CD4-positive, alpha-beta T cell treated with Interleukin-6 at 100 ng/mL for 8 hours (primary cell): ENCODE data around the gene PLCL1.

ENCODE experiments used
- DNase-seq: peaks from one replicate; pipeline ENCODE4 v3.0.0-alpha.2; 2020; ENCODE audit warnings: mixed read lengths, low spot score

Gene PLCL1

DNA sequence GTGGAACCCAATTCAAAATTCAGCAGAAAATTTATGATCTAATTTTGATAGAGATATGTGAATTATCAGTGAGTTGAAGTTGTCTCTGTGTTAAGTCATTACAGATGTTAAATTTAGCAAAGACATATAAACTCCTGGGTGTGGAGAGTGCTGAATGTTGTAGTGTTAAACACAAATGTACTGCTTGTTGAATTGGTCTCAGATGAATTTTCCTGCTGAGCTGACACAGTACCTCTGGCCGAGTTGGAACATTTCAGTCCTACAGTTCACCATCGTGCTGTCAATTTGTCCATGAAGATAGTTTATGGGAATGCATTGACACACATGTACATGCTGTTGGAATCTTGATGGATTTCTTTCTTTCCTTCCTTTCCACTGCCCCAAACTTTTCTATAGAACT, 255.9 kb downstream of the PLCL1 start:
- no peak for DNase-seq

DNA sequence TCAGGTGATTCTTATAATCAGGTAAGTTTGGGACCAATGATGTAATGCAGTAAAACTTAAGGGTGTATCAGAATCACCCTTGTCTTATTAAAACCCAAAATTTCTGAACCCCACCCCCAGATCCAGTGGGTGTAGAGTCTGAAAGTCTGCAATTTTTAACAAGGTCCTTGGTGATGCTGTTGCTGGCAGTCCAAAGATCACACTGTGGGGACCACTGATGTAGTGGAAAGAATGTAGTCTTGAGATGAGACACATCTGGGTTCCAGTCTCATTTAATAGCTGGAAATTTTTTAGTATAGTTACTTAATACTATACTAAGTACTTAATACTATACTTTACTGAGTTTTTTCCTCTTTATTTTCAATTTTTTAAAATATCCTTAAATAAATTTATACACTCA, 258.4 kb downstream of the PLCL1 start:
- DNase-seq, result no peak

DNA sequence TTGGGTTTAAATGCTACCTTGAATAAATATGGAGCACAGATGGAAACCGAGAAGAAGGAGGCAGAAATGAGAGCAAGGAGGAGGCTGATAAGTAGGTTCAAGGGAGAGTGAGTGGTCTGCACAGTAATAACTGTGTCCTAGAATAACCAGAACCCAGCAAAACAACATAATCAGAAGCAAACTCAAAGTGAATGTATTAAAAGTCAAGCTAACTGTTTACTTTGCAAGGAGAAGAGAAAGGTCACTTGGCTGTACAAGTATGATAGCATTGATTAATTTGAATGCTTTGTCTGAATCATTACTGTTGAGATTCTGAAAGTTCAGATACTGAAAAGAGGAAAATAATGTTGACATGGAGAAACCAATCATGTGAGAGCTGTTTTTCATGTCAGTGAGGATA, 258.8 kb downstream of the PLCL1 start:
- no peak for DNase-seq

DNA sequence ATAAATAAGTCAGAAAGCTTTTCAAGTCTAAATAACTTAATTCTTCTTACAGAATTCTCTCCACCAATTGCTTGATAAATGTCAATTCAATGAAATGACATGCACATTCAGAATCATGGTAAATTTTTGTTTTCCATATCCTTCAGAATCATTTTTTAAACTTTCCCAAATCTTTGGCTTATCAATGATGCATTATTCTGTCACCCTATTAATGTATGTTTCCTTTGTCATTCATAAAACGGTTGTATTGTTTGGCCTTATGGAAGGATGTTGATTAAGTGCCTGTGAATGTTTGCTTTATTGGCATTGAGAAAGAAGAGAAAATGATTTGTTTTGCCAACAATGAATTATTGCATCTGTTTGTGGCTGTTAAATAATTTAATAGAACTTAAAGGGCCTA, 260.9 kb downstream of the PLCL1 start:
- no peak for DNase-seq

DNA sequence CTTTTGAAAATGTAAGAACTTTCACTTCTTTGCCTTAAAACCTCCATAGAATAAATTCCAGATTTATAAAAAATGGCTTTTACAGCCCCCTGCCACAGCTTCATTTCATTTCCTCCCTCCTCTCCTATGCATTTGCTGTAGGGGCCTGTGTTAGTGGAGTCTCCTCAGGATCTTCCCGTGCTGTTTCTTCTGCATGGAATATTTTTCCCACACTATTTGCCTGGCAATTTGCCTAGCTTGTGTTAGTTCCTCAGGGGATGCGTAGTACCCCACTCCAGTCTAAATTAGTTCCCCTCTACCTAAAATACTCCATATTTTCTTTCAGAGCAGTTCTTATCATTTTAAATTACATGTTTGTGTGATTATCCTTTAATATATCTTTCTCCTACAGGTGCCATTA, 262.2 kb downstream of the PLCL1 start:
- no peak for DNase-seq

DNA sequence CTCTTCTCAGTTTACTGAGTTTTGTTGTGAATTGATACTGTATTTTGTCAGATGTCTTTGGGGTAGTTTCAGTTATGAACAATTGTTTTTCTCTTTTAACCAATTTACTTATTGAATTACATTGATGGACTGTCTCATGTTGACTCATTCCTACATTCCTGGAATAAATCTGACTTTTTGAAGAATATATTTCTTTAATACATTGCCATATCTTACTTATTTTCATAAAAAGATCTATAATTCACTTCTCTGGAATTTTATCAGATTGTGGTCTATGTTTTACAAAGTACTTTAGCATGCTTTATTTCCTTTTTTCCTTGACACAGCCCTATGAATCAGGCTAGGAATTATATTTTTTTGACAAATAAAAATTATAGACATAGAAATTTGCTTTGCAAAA, 268.3 kb downstream of the PLCL1 start:
- DNase-seq, result no peak

DNA sequence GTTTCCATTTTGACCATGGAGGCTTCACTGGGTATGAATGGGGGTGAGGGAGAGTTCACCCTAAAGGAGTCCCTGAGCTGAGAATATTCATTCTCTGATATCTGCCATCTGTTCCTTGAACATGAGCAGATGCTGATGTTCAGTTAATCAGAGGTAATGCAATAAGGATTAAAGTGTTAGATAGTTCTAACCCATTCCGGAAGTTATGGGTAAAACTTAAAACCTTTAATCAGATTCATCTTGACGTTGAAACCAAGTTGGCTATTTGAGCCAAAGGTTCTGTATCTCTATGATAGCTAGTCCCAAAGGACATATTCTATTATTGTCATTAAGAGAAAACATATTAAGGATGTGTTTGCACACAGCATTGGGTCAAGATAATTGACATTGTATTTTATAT, 268.9 kb downstream of the PLCL1 start:
- DNase-seq, result no peak

DNA sequence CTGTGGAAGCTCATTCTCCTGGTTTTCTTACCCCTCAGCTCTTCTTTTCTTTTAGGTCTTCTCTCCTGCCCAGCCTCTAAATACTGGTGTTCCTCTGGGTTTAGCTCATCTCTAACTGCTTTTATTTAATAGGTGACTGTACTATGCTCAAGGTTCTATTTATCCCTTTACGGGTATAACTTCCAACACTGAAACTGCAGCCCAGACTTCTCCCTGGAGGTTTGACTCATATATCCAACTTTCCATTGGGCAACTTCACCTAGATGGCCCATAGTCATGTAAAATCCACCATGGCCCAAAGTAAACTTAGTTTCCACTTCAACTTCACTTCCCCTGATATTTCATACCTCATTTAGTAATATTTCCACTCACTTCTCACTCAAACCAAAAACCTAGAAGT, 273.1 kb downstream of the PLCL1 start:
- no peak for DNase-seq

DNA sequence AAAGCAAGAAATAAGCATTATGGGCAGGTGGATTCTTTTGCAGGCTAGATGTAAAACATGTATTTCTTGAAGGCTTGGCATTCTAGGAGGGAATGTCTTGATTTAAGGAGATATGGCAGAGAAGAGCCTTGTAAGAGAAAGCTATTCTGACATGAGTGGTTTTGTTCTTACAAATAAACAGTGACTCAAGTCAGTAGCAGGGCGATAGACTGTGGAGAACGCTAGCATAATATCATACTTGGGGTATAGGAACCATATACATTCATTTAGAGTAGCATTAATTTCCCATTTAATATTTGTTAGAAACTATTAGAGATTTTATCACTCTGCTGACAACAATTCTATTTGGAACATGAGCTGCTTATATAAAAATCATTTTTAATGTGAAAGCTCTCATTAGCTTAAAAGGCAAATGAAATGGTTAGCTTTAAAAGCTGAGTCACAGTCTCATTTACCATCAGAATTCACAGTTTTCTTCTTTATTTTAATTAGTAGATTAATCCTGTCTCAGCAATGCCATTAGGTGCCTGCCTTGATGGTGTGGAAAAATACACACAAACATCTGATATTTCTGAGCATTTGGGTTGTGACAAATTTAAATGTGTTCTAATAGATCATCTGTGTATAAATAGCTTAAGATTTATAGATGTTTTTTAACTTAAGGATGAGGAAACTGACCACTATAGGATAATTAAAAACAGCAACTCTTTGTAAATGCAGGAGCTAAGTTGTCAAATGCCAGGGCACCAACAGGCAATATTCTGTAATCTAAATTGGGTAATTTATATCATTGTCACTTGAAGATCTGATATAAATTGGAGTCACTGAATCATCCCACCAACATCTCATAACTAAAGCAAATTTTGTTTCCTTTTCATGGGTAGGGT, 276.7 kb downstream of the PLCL1 start:
- DNase-seq, result no peak

DNA sequence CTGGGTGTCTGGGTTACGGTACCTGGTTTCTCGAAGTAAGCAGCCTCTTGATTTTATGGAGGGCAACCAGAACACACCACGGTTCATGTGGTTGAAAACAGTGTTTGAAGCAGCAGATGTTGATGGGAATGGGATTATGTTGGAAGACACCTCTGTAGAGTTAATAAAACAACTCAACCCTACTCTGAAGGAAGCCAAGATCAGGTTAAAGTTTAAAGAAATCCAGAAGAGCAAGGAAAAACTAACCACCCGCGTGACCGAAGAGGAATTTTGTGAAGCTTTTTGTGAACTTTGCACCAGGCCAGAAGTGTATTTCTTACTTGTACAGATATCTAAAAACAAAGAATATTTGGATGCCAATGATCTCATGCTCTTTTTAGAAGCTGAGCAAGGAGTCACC, 279.8 kb downstream of the PLCL1 start:
- no peak for DNase-seq

DNA sequence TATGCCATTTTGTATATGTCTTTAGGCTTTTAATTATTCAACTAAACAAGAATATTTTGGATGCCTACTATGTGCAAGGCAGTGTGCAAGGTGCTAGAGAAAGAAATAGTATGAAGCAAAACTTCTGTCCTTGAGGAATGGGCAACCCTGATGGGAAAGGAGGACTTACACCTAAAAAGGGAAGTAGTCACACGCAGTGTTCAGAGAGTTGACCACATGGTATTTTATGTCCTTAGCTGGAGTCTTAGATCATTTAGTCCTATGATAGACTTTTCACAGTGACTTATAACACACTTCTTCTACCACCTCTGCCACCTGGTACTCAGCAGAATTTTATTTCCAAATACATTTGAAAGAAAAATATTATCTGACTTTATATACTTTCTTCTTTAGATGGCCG, 291.6 kb downstream of the PLCL1 start:
- no peak for DNase-seq

DNA sequence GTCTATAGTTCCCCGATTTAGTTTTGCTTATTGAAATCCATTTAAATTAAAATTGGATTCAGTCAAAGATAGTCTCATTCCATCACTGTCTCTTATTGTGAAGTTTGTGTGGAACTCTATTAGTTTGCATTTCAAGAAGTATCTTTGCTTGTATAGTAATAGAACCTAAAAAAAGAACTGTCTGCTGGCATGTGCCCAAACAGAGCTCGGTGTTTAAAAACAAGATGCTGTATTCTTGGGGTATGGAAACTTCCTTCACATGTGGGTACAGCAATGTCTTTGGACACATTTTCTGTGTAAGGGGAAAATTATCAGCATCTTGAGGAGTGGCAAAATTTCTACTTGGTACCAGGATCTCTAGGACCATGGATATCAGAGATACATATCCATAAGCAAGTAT, 292.6 kb downstream of the PLCL1 start:
- no peak for DNase-seq

DNA sequence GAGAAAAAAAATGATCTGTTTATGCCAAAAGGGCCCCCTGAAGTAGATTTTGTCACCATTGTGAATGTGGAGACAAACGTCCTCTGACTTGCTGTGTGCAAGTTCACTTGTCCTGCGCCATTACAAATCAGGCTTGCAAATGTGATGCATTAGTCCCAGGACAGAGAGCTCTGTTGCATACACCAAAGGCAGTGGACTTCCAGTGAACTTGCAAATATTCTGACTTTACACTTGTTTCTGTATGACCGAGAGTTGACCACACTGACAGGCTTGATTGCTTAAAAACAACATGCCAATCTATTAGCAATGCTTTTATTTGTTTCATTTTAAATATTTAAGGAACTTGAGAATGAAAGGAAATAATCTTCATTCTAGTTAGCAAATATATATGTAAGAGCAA, 293.2 kb downstream of the PLCL1 start:
- DNase-seq, result no peak

DNA sequence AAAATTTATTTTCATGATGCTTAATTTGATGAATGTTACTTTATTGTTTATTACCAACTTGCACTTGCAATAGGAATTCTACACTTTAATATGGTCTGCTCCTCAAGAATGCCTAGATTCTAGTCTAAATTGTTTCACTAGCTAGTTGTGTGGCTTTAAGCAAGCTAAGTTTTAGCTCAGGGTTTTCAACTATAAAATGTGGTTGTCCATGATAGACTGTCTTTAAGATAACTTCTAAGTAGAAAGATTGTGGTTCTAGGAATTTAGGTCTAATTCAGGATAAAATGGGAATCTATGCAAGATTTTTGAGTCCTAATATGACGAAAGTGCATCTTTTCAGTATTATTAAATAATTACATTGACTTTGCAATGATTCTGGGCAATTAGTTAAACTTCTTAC, 294.0 kb downstream of the PLCL1 start:
- DNase-seq, result no peak

DNA sequence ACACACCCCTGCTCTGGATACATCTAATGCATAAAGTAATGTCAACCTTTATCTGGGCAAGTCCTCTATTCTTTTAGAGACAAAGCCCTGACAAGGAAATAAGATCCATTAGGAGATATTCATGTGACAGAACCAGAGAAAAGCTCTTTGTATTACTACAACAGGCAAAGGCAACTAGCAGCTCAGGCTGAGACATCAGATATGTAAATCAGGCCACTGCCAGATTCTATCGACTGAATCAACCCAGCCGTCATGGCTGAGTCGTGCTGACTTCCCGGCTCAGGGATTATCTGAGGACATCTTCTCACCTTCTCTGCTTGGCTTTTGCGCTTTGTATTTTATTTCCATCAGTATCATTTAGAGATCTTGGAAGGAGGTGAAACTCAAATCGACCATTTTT, 294.5 kb downstream of the PLCL1 start:
- no peak for DNase-seq

DNA sequence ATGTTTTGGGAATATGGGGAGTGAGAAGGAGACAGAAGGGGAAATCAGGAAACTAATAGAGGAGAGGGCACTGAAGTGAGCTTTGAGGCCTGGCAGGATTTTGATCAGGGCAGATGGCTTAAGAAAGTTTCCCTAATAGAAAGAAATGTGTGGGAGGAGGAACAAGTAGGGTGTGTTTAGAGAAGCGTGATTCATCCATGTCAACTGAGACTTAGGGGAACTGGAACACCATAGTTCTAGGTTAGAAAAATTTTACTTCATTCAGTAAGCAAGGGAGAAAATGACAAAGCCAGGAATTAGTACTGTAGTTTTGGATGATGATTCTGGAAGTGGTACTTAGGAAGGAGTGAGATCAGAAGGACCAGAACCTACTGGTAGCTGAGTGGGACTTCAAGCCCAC, 296.0 kb downstream of the PLCL1 start:
- DNase-seq, result no peak

DNA sequence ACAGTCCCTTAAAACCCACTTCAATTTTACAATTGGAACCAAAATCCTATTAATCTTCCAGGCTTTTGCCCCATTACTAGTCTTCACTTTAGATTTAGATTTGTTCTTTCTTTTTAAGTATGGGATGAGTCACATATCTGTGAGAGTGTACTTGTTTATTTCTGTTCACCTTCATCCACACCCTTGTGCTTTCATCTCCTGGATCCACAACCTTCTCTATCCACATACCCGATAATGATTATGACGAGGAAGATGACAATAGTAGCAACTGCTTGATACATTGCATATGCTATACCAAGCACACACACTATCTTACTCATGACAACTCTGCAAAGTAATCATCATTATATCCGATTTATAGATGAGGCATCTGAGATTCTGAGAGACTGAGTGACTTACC, 297.3 kb downstream of the PLCL1 start:
- DNase-seq, result no peak

DNA sequence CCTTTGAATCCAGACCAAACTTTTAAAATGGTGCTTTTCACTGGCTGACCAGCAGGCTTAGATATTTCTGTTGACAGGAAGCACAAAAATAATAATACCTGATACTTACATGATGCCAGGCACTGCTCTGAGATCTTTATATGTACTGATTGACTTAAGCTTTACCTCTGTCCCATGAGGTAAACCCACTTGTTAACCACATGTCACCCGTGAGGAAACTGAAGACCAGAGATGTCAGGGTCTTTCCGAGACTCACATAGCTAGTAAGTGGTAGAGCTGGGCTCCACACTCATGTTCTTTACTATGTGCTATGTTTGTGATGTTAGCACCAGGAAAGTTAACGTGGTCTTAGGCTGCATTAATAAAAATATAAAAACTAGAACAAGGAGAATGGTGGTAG, 297.7 kb downstream of the PLCL1 start:
- no peak for DNase-seq

DNA sequence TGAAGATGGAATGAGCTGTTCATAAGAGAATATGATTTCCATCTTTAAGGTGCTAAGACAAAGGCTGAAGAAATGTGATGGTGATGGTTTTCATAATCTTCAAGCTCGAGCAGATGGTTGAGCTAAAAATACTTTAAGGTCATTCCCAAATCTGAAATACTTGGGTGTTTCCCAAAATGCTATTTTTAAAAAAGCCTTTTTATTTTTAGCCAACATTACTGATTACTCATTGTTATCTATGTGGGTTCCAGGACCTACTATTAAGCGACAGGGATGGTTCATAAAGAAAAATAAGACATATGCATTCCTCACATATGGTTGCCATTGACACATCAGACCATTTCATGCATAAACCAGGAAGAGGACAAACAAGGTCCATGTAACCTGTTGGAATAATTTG, 298.5 kb downstream of the PLCL1 start:
- DNase-seq, result no peak

DNA sequence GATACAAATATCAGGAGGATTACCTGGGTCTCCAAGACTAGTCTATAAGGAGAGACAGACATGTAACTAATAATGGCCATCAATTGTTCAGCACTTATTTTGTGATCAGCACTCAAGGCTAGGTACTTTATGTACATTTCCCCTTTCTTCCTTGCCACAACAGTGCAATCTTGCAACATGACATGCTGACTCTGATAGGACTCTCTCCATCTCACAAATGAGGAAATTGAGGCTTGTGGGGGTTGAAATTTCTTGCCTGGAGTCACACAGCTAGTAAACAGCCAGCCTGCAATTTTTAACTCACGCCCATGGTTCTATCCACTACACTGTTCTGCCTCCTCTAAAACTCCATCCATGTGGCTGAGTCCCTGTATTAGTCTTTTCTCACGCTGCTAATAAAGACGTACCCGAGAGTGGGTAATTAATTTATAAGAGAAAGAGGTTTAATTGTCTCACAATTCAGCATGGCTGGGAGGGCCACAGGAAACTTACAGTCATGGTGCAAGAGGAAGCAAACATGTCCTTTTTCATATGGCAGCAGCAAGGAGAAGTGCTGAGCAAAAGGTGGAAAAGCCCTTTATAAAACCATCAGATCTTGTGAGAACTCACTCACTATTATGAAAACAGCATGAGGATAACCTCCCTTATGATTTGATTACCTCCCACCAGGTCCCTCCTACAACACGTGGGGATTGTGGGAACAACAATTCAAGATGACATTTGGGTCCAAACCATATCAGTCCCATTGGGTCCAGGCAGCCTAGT, 302.4 kb downstream of the PLCL1 start:
- DNase-seq, result no peak

DNA sequence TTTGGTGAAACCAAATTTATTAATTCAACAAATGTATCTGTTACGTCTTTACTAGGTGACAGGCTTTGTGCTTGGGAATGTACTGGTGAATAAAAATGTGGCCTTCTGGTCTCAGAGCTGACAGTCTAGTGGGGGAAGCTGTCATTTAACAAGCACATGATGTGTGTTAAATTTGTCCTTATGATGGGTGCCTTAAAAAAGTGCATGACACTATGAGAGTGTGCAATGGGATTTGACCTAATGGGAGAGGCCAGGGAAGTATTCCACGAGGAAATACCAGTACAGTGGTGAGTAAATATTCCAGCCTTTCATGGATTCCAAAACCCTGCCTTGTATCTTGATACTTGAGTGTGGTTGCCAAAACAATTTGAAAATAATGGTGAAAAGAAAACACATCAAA, 308.9 kb downstream of the PLCL1 start:
- DNase-seq, result no peak

DNA sequence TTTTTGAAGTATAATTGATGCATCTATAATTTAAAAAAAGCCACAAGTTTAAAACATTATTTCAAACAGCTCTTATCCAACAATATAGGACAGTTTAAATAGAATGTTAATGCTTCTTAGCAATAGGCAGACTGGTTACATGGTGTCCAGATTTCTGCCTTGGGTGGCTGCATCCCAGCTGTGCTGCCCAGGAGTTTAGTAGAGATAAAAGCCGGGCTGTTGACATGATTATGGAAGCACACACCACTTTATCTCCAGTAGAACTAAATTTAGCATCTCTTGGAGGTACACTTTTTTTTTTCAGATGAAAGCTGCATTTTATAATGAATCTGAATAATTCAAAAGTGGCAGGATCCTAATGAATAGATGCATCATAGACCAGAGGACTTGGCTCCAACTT, 309.7 kb downstream of the PLCL1 start:
- DNase-seq, result no peak

DNA sequence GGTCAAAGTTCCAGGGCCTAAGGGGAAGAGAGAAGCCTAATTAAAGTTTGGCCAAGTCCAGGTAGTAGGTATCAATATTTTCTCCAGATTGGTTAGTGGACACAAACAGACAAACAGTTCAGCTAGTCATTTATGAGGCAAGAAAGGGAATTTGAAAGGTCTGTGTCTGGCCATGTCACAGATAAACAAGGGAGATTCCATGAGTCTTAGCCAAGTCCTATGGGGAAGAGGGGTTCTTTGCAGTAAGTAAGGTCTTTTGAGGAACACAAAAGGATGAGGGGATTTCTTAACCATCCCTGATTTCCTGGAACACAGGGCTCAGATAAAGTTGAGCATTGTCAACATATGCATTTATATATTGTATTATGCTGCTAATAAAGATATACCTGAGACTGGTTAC, 310.8 kb downstream of the PLCL1 start:
- no peak for DNase-seq

DNA sequence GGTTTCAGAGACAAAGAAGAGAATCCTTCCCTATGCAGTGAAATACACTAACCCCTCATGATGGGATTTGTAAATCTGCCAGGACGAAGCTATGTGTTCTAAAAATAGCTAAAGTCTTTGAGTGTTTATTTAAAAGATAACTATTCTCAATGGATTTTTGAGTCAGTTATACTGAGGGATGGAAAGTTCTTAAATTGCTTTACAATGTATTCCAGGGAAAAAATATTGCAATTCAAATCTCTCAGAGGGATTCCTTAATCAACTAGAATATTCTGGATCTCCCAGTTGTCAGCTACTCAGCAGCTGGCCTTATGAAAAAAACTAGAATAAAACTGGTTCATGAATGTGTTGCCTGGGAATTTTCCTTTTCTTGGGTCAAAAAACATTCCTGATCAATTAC, 312.4 kb downstream of the PLCL1 start:
- DNase-seq, result no peak
